NCI-H1092 (cell line): ENCODE data around the gene TXNRD2.

Experiments used
- DNase-seq: peaks from one replicate; lab custom pipeline; 2025; lab: John Stamatoyannopoulos, UW

The TXNRD2 gene

GRCh38 chr22:19966908-19967750 is 25.5 kb upstream of the TXNRD2 start:
- no peak for DNase-seq

- DNase-seq, result no peak
These were observed 24.4 kb upstream of the TXNRD2 start for GRCh38 chr22:19965771-19966709.

GRCh38 chr22:19964701-19965386 is 23.2 kb upstream of the TXNRD2 start:
- DNase-seq, result no peak

- DNase-seq, result no peak
These were observed 22.4 kb upstream of the TXNRD2 start for GRCh38 chr22:19963863-19964642.

- DNase-seq, result no peak
These were observed 21.5 kb upstream of the TXNRD2 start for GRCh38 chr22:19962909-19963806.

GRCh38 chr22:19962246-19962908 is 20.8 kb upstream of the TXNRD2 start:
- DNase-seq, result peak; percentile 73

GRCh38 chr22:19961868-19962245 is 20.2 kb upstream of the TXNRD2 start:
- DNase-seq, result no peak

GRCh38 chr22:19961201-19961580 is 19.6 kb upstream of the TXNRD2 start:
- DNase-seq, result no peak

- DNase-seq, result no peak
These were observed 19.0 kb upstream of the TXNRD2 start for GRCh38 chr22:19960491-19961200.

- DNase-seq, result no peak
These were observed 18.2 kb upstream of the TXNRD2 start for GRCh38 chr22:19959587-19960490.

GRCh38 chr22:19959043-19959586 is 17.5 kb upstream of the TXNRD2 start:
- DNase-seq, result no peak

GRCh38 chr22:19958083-19959042 is 16.7 kb upstream of the TXNRD2 start:
- DNase-seq, result no peak

GRCh38 chr22:19957445-19957844 is 15.8 kb upstream of the TXNRD2 start:
- no peak for DNase-seq

- DNase-seq, result no peak
These were observed 13.9 kb upstream of the TXNRD2 start for GRCh38 chr22:19955241-19956128.

GRCh38 chr22:19951346-19951745 is 9.7 kb upstream of the TXNRD2 start:
- DNase-seq, result no peak
